GM18870 (cell line): ENCODE results near the gene SYVN1.

Experiments
- ATAC-seq: cut with Tn5 transposase; IDR thresholded peaks from one replicate; pipeline ENCODE4 v1.9.1; 2021; ENCODE audit warnings: moderate library complexity; ENCODE audit not compliant: unreplicated experiment

Gene SYVN1

DNA sequence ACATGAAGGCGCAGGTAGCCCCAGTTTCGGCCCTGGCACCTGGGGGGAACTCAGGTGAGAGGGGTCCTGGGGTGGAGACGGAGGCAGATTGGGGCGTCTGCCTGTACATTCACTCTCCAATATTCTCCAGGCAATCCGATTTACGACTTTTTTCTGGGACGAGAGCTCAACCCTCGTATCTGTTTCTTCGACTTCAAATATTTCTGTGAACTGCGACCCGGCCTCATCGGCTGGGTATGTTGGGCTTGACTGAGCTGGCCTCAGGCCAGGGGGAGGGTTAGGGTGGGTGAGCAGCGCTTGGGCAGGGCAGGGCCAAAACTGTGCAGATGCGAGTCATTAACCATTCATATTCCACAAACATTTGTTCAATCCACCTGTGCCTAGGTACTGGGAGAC lies 21.0 kb downstream of the SYVN1 start:
- ATAC-seq, result no peak

DNA sequence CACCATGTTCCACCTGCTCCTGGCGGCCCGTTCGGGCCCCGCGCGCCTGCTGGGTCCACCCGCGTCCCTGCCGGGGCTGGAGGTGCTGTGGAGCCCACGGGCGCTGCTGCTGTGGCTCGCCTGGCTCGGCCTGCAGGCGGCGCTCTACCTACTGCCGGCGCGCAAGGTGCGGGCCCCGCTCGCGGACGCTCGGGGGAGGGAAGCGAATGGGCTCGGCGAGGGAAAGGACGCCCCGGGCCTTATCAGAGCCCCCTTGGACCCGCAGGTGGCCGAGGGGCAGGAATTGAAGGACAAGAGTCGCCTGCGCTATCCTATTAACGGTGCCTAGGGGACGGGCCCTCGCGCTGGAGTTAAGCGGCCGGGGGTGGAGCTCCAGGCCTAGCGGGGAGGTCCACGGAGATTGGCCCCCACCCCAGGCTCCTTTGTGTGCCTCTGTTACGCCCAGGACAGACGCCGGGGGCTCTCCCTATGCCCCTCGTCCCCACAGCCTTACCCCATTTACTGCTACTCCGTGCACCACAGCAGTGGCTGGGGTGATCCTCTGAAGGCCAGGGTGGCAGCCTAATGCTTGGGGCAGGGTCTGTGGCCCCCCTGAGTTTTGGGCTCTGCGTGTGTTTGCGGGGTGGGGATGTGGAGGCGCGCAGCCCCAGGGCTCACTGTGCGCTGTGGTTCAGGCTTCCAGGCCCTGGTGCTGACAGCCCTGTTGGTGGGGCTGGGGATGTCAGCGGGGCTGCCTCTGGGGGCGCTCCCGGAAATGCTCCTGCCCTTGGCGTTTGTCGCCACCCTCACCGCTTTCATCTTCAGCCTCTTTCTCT lies 21.6 kb downstream of the SYVN1 start:
- no peak for ATAC-seq

DNA sequence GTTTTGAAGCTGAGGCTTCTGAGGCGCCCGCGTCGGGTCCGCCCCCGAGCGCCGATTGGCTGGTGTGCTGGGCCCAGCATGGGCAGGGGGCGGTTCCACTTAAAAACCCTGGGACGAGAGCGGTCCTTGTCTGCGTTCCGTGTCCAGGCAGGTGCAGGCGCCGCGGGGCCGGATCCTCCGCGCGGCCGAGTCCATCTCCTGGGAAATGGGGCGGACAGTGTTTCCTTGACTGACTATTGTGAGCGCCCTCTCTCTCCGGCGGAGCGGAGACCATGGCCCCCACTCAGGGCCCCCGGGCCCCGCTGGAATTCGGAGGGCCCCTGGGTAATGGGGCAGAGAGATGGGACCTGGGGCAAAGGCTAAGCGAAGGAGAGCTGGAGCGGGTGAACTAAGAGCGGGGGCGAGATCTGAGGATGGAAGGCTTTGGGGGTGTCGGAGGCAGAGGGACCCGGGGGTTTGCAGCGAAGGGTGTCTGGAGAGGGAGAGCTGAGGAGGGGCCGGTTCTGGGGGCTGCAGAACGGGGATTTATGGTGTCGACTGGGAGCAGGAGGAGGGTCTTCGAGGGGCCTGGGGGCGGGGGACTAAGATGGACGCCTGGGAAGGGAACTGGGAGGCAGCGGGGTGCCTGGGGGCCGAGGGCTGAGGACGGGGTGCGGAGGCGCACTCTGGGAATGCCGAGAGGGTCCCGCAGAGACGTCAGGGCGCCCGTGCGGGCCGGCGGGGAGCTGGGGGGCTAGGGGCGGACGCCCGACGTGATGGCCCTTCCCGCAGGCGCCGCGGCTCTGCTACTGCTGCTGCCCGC lies 22.4 kb downstream of the SYVN1 start, which contains the start of gene TM7SF2:
TSS of gene TM7SF2 (plus strand) at position 129 of the 802 bp plus-strand sequence. CDS start at position 273, 144 bp downstream.
- ATAC-seq, result peak; percentile 44

GRCh38 chr11:65111159-65111743 lies 23.1 kb downstream of the SYVN1 start:
- ATAC-seq, result no peak

- ATAC-seq, result no peak
Measured at GRCh38 chr11:65110354-65110861, 23.9 kb downstream of the SYVN1 start.

DNA sequence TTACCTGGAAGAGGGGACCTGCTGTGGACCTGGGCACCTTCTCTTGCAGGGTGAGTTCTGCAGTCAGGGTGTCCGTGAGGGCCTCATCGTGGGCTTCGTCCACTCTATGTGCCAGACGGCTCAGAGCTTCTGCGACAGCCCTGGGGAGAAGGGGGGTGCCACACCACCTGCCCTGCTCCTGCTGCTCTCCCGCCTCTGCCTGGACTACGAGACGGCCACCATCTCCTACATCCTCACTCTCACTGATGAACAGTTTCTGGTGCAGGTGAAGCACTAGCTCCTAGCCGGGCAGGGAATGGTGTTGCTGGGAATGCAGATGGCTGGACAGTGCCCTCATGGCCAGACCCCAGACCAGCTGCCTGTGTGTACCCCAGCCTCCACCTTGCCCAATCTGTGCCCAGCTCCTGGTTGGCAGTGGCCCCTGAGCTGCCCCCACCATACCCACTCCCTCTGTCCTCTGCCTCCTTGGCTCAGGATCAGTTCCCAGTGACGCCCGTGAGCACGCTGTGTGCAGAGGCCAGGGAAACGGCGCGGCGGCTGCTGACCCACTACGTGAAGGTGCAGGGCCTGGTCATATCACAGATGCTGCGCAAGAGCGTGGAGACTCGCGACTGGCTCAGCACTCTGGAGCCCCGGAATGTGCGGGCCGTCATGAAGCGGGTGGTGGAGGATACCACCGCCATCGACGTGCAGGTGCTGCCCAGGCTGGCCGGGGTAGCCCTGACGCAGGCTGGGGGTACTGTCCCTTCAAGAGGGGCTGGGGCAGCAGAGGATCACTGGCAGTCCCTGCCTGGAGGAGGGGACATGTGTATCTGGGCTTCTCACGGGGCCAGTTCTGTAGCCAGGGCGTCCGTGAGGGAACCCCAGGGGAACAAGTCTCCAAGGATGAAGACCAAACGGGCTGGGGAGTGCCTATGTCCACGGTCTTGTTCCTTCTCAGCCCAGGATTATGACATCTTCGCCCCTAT lies 24.8 kb downstream of the SYVN1 start:
- no peak for ATAC-seq

DNA sequence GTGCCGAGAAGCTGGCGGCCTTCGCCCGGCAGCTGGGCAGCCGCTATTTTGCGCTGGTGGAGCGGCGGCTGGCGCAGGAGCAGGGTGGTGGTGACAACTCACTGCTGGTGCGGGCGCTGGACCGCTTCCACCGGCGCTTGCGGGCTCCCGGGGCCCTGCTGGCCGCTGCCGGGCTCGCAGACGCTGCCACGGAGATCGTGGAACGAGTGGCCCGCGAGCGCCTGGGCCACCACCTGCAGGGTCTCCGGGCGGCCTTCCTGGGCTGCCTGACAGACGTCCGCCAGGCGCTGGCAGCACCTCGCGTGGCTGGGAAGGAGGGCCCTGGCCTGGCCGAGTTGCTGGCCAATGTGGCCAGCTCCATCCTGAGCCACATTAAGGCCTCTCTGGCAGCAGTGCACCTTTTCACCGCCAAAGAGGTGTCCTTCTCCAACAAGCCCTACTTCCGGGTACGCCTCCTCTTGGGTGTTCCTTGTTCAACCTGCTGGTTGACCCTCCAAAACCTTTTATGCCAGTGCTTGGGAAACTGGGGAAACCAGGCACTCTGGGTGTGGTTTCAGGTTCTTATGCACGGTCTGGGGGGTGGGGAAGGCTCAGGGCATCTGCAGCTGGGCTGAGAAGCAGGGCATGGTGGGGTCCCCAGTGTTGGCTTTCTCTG lies 25.7 kb downstream of the SYVN1 start:
- no peak for ATAC-seq

DNA sequence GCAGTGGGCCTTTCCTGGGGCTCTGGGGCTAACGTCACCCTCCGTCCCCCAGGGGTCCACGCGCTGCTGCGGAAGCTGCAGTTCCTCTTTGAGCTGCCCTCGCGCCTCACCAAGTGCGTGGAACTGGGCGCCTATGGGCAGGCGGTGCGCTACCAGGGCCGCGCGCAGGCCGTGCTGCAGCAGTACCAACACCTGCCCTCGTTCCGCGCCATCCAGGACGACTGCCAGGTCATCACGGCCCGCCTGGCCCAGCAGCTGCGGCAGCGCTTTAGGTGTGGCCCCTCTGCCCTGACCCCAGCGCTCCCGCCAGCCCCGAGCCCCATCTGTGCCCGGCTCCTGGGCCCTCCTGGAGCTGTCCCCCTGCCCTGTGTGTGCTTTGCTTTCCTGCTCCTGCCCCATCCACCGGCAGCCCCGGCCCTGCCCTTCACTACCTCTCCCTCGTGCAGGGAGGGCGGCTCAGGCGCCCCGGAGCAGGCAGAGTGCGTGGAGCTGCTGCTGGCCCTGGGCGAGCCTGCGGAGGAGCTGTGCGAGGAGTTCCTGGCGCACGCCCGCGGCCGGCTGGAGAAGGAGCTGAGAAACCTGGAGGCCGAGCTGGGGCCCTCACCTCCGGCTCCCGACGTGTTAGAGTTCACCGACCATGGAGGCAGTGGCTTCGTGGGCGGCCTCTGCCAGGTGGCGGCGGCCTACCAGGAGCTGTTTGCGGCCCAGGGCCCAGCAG lies 26.4 kb downstream of the SYVN1 start:
- ATAC-seq, result no peak

DNA sequence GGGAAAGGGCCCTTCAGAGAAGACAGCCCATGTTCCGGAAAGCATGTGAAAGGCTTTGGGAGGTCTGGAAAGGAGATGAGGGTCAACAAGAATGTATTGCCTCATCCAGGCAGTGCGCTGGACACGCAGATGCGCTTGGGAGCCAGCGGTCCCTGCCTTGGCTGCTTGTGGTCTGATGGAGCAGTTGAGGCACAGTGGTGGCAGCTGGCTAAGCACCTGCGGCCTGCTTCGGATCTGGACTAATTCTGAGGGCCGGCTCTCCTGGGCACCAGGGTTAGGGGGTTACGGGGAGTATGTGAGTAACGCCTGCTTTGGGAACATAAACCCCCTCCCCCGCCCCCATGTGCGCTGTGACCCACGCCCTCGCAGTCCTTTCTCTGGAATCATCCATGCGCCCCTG lies 27.2 kb downstream of the SYVN1 start:
- no peak for ATAC-seq

- ATAC-seq, result no peak
Measured at GRCh38 chr11:65104628-65105027, 29.7 kb downstream of the SYVN1 start.

DNA sequence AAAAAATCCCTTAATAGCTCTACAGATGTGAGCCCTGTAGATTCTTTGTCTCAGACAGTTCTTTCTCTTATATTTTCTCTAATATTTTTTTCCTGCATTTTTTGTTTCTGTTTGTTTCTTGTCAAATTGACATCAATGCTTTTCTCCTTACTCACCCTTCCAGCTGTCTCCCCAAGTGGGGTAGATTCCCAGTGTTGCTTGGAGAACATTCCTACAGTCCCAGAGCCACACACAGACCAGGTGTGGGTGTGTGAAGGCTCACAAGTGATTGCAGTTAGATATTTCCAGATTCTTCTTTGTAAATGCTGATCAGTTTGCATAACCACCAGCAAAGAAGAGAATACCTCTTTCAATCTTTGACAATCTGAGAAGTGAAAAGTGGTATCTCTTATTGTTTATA lies 30.8 kb downstream of the SYVN1 start:
- ATAC-seq, result no peak

- ATAC-seq, result no peak
Measured at GRCh38 chr11:65102142-65103095, 31.9 kb downstream of the SYVN1 start.

DNA sequence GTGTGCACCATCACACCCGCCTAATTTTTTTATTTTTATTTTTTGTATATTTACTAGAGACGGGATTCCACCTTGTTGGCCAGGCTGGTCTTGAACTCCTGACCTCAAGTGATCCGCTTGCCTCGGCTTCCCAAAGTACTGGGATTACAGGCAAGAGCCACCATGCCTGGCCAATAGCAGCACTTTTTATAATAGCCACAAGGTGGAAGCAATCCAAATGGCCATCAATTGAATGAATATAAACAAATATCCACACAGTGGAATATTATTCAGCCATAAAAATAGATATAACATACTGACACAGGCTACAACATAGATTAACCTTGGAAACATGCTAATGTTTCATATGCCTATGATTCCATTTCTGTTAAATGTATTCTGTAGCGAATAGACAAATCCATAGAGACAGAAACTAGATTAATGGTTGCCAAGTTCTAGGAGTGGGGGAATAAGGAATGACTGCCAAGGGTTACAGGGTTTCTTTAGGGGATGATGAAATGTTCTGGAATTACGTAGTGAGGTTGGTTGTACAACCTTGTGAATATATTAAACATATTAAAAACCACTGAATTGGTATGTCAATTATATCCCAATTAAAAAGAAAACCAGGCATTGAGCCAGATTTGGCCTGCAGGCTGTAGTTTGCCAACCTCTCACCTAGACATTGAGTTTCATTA lies 33.5 kb downstream of the SYVN1 start:
- no peak for ATAC-seq

GRCh38 chr11:65096926-65097325 lies 37.4 kb downstream of the SYVN1 start:
- ATAC-seq, result no peak

GRCh38 chr11:65095974-65096806 lies 38.1 kb downstream of the SYVN1 start, which contains the start of gene VPS51:
TSS of gene VPS51 (plus strand) at chr11:65096214. CDS start at chr11:65096251, 37 bp downstream.
- ATAC-seq, result peak; percentile 56

DNA sequence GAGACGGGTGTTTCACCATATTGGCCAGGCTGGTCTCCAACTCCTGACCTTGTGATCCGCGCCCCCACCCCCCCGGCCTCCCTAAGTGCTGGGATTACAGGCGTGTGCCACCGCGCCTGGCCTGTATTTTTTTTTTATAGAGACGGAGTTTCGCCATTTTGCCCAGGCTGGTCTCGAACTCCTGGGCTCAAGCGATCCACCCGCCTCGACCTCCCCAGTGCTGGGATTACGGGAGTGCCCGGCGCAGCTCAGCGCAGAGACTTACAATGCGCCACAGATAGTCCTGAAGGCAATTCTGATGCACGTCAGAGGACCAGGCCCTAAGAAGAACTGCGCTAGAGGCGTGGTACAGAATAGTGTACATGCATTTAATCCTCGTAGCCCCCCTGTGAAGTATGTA lies 38.9 kb downstream of the SYVN1 start:
- no peak for ATAC-seq
